GM12878 (cell line): ENCODE data around the gene CHRNE.

Source experiments
- BHLHE40 ChIP-seq, 2 experiments: fragments of 450-650 bp in 1 of 2; IDR thresholded peaks; 2 replicates each; pipeline ENCODE4 v1.6.1; 2011 to 2017; ENCODE audit warnings: low read depth in 2 of 2, borderline replicate concordance in 1 of 2, improper control_type of control experiment in 1 of 2, low read length in 1 of 2, mild to moderate bottlenecking in 1 of 2
- BRCA1 ChIP-seq: IDR thresholded peaks from 2 replicates; pipeline ENCODE4 v1.6.1; 2011; ENCODE audit warnings: low read depth, low read length, improper control_type of control experiment
- CEBPB ChIP-seq, 2 experiments: fragments of 150-350 bp in 1 of 2; IDR thresholded peaks; 2 replicates each; pipeline ENCODE4 v1.6.1; 2012 to 2014; ENCODE audit warnings: low read depth in 2 of 2, low read length in 2 of 2, borderline replicate concordance in 1 of 2, inconsistent platforms in 1 of 2
- CTCF ChIP-seq, 3 experiments: IDR thresholded peaks in 2 of 3; conservative IDR thresholded peaks in 1 of 3; 2 replicates each; pipeline ENCODE4 v1.5.1; 2011; ENCODE audit warnings: low read depth in 3 of 3, low read length in 3 of 3, mild to moderate bottlenecking in 3 of 3, control low read depth in 2 of 3, moderate library complexity in 2 of 3, inconsistent platforms in 1 of 3, mixed read lengths in 1 of 3; ENCODE audit not compliant: control insufficient read depth in 2 of 3, insufficient read depth in 1 of 3; ENCODE audit errors: extremely low read depth in 1 of 3
- NFIC ChIP-seq: IDR thresholded peaks from 2 replicates; pipeline ENCODE4 v1.6.1; 2012; ENCODE audit warnings: low read depth, mild to moderate bottlenecking, inconsistent platforms, low read length, moderate library complexity
- NFYB ChIP-seq: IDR thresholded peaks from 2 replicates; pipeline ENCODE4 v1.6.1; 2011; ENCODE audit warnings: low read depth, mild to moderate bottlenecking, low read length, improper control_type of control experiment, moderate library complexity; ENCODE audit not compliant: insufficient read depth
- POLR2A ChIP-seq: IDR thresholded peaks from 2 replicates; pipeline ENCODE4 v1.6.1; 2011; ENCODE audit warnings: low read depth, mild to moderate bottlenecking, low read length
- RB1 ChIP-seq: fragments of 450-650 bp; formaldehyde crosslinking; IDR thresholded peaks from 2 replicates; pipeline ENCODE4 v1.6.1; 2017; ENCODE audit warnings: mild to moderate bottlenecking, borderline replicate concordance
- SUZ12 ChIP-seq: fragments of 200-600 bp; sonication (generic); IDR thresholded peaks from one replicate; pipeline ENCODE4 v1.6.1; 2018; ENCODE audit warnings: antibody characterized with exemption, mild to moderate bottlenecking; ENCODE audit not compliant: unreplicated experiment
- TARDBP ChIP-seq: IDR thresholded peaks from 2 replicates; pipeline ENCODE4 v1.6.1; 2016; ENCODE audit warnings: borderline replicate concordance
- TF ChIP-seq, protein P1 (sequence below): IDR thresholded peaks from 2 replicates; pipeline ENCODE4 v1.6.1; 2012; ENCODE audit warnings: low read depth, low read length, improper control_type of control experiment

- TF ChIP-seq POLR2A: no peak
- no peak for TF ChIP-seq CTCF (IDR thresholded peaks at IDR 0.05 in 2 of 3, conservative IDR thresholded peaks at IDR 0.05 in 1 of 3; ENCODE audit: control insufficient read depth in 2 of 3, extremely low read depth in 1 of 3, insufficient read depth in 1 of 3, low read depth in 3 of 3, low read length in 3 of 3)
- no peak for TF ChIP-seq RB1
- no peak for TF ChIP-seq SUZ12
- no peak for TF ChIP-seq TARDBP
- no peak for TF ChIP-seq CEBPB (IDR thresholded peaks at IDR 0.05; ENCODE audit: borderline replicate concordance in 1 of 2, low read depth in 2 of 2, low read length in 2 of 2)
- TF ChIP-seq BHLHE40 (IDR thresholded peaks at IDR 0.05; ENCODE audit: borderline replicate concordance in 1 of 2, low read depth in 2 of 2, low read length in 1 of 2): no peak
- no peak for TF ChIP-seq BRCA1
- TF ChIP-seq NFIC: no peak
- TF ChIP-seq, protein P1, sequence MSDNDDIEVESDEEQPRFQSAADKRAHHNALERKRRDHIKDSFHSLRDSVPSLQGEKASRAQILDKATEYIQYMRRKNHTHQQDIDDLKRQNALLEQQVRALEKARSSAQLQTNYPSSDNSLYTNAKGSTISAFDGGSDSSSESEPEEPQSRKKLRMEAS: no peak
- no peak for TF ChIP-seq NFYB
Measured at GRCh38 chr17:4854111-4854681, 48.7 kb downstream of the CHRNE start.
